GM19455 (cell line): ENCODE measurements around the gene INTS12.
"Not testable (repeated sequence)": the region's sequence is repeated elsewhere in the genome, so short reads cannot be mapped to it uniquely, and the experiment has no call there.

Experiments
- ATAC-seq: cut with Tn5 transposase; IDR thresholded peaks from one replicate; pipeline ENCODE4 v1.9.1; 2021; ENCODE audit not compliant: unreplicated experiment

Gene INTS12, protein sequence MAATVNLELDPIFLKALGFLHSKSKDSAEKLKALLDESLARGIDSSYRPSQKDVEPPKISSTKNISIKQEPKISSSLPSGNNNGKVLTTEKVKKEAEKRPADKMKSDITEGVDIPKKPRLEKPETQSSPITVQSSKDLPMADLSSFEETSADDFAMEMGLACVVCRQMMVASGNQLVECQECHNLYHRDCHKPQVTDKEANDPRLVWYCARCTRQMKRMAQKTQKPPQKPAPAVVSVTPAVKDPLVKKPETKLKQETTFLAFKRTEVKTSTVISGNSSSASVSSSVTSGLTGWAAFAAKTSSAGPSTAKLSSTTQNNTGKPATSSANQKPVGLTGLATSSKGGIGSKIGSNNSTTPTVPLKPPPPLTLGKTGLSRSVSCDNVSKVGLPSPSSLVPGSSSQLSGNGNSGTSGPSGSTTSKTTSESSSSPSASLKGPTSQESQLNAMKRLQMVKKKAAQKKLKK

DNA sequence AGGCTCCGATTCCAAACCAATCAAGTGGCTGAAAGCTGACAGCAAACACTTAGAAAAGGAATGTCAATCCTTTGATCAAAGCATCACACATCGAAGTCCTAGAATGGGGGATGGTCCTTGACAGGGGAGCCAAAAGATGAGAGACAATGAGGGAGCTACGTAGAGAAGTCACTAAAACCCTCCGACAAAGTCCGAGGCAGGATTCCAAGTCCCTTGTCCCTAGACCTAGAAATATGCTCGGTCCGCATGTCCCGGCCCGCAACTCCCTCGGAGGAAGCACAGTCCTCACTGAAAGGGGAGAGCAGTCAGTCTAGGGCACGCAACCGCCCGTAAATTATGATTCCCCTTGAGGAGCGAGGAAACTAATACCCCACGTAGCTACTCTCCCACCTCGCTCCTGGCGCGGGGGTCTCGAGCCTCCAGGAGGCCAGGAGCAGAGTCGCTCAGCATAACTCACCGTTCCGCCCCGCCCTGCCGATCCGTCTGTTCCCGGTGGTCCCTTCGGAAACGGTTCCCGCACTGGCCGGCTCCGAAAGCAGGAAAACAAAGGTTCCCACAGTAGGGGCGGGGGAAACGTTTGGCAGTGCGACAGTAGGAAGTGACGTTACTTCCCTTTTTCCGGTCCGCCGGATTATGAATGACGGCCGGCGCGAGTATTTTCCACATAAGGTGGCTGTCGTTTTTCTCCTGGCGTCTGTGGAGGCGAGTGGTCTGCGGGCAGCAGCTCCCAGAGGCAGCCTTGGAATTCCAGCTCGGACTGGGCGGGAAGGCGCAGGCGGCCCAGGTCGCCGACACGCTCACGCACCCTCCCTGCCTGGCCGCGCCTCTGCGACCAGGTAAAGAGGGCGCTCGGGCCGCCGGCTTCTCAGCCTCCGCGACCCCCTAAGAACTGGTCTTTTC, at the start of gene INTS12, which contains the start of gene GSTCD:
TSS of gene INTS12 (minus strand) at position 509 of the 900 bp plus-strand sequence. CDS start 8,684 bp downstream, outside the sequence.
TSS of gene GSTCD (plus strand) at position 604 of the 900 bp plus-strand sequence. CDS start 8,830 bp downstream, outside the sequence.
- peak; percentile 85 for ATAC-seq

DNA sequence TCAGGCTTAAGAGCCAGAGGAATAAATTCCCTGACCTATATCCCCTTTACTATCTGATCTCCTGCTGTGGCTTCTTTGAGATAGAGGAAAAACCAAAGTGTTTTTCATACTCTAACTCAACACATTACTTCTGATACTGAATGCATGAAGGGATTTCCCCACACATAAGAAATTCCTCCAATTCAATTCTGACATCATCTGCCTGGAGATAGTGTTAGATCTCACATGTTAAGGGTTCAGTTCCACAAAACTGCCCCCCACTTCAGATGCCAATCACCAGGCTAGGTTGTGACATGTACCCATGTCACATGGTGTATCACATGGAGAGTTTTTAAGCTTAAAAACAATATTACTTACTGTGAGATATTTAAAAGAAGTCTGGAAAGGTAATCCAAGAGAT, 46.9 kb upstream of the INTS12 start:
- no peak for ATAC-seq

GRCh38 chr4:105753361-105753760, 44.9 kb upstream of the INTS12 start:
- ATAC-seq = no peak

- ATAC-seq = no peak
Observed at GRCh38 chr4:105751718-105752299, 43.3 kb upstream of the INTS12 start.

DNA sequence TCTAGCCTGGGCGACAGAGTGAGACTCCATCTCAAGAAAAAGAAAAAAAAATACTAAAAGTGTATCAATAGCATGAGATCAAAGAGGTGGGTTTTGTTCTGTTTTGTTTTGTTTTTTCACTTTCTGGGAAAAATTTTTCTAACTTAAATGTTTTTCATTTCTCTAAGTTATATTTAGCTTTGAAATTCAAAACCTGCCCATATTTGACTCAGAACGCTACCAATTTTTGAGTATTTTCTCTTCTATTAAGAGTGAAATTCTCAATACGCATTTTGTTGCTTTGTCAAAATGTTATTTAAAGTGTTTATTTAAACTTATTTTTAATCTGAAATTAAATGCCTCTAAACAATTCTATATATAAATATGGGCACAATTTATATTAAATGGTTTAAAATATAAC, 39.7 kb upstream of the INTS12 start:
- ATAC-seq = no peak

- ATAC-seq = no peak
Observed at GRCh38 chr4:105741548-105741947, 33.1 kb upstream of the INTS12 start.

- not testable (repeated sequence) for ATAC-seq
Observed at GRCh38 chr4:105735217-105735616, 26.7 kb upstream of the INTS12 start.

- ATAC-seq = not testable (repeated sequence)
Observed at GRCh38 chr4:105729895-105730294, 21.4 kb upstream of the INTS12 start.

GRCh38 chr4:105725623-105726022, 17.1 kb upstream of the INTS12 start:
- no peak for ATAC-seq

GRCh38 chr4:105719204-105719603, 10.7 kb upstream of the INTS12 start:
- no peak for ATAC-seq

GRCh38 chr4:105715692-105716278, 7.3 kb upstream of the INTS12 start:
- ATAC-seq = no peak

- ATAC-seq = no peak
Observed at GRCh38 chr4:105714932-105715331, 6.4 kb upstream of the INTS12 start.

- peak; percentile 69 for ATAC-seq
Observed at GRCh38 chr4:105714071-105714521, 5.6 kb upstream of the INTS12 start.

- no peak for ATAC-seq
Observed at GRCh38 chr4:105712766-105713165, 4.3 kb upstream of the INTS12 start.

GRCh38 chr4:105710678-105711077, 2.2 kb upstream of the INTS12 start:
- ATAC-seq = no peak

- ATAC-seq = no peak
Observed at GRCh38 chr4:105710012-105710600, 1.6 kb upstream of the INTS12 start.

DNA sequence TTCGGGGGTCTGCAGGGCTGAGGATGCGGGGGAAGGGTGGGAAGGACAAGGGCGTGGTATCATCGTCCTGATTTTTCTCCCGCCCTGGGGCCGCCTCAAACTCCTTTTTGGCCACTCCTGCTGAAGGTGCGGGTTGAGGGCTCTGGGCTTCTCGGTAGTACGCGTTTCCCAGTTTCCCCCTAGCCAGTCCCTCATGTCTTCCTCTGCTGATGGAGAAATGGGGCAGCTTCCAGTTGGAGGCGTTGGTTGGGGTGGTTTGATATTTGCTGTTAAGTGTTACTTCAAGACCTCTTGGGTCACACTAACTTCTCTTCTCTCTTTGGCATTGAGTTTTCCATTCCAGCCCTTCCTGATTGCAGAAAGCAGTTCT, 577 bp upstream of the INTS12 start:
- peak; percentile 46 for ATAC-seq

DNA sequence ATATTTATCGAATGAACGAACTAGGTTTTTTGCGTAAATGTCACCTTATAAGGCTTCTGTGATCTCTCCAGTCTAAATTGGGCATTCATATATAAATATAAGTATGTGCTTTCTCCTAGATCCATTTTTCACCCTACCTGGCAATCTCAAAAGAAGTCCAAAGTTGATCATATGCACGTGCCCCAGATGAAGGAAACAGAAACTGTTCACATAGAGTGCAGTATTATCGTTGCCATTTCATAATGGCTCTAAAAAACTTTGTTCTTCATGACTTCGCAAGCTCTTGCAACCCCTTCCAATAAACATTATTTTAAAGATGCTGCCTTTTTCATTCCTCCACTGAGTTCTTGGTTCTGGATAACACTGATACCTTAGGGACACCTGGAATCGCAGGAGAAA, 708 bp downstream of the INTS12 start:
- no peak for ATAC-seq

DNA sequence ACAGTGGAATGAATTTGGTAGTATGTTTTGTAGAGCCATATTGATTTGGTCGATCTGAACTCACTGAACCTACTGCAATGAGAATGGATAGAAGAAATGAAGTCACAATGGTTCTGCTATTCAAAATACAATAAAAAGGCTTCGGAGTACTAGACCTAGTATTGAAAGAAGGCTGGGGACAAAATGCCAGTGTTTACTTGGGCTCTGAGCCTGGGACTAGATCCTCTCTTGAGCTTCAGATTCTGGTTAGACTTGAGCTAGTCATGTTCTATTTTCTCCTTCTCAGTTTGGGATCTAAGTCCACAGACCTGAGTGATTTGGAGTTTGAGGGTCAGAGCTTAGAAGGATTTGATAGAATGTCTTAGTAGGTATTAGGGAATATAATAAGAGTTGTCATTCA, 9.9 kb downstream of the INTS12 start:
- no peak for ATAC-seq

GRCh38 chr4:105695832-105696231, 12.7 kb downstream of the INTS12 start:
- not testable (repeated sequence) for ATAC-seq
